Peyer's patch (tissue), 4 donors: ENCODE data around the gene SLC7A9.

ENCODE experiments used
- CTCF ChIP-seq, 6 experiments: fragments of 450-650 bp in 4 of 6; fragments of 200-600 bp in 2 of 6; sonication (generic) in 1 of 6; IDR thresholded peaks; one replicate each; pipeline ENCODE4 v1.5.1; 2017 to 2019; ENCODE audit warnings: antibody characterized with exemption in 6 of 6, mild to moderate bottlenecking in 3 of 6, moderate library complexity in 1 of 6
- POLR2A ChIP-seq, 2 donors: fragments of 450-650 bp; IDR thresholded peaks; one replicate each; pipeline ENCODE4 v1.5.1; 2017; ENCODE audit warnings: antibody characterized with exemption in 2 of 2, mild to moderate bottlenecking in 2 of 2, moderate library complexity in 2 of 2

GRCh38 chr19:32843716-32844245, 25.8 kb downstream of the SLC7A9 start:
- no peak for TF ChIP-seq CTCF (IDR thresholded peaks at IDR 0.05)
- no peak for TF ChIP-seq POLR2A (IDR thresholded peaks at IDR 0.05)
